GM19025 (cell line): ENCODE measurements around the gene ZFP28.
A peak's percentile ranks its signal among the peaks of the same experiment; 100 is the strongest.

Experiments used
- ATAC-seq: cut with Tn5 transposase; IDR thresholded peaks from one replicate; pipeline ENCODE4 v1.9.1; 2021; ENCODE audit warnings: mild to moderate bottlenecking, low read depth, moderate library complexity; ENCODE audit not compliant: unreplicated experiment

Gene ZFP28

DNA sequence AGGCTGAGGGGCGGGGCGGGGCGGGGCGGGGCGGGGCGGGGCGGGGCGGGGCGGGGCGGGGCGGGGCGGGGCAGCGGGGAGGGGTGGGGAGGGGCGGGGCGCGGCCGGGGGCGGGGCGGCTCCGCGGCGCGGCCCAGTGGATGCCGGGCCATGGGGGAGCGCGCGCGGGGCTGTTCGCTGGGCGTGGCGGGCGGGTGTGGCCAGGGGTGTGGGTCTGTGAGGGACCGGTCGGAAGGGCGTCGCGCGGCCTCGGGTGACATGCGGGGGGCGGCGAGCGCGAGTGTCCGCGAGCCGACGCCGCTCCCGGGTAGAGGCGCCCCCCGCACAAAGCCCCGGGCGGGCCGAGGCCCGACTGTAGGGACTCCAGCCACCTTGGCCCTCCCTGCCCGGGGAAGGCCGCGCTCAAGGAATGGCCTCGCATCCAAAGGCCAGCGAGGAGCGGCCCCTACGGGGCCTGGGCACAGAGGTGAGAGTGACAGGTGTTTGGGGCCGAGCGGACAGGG lies at the start of gene ZFP28:
ZFP28 (plus strand) TSS at position 188 of the 503 bp plus-strand sequence; CDS start at position 259, 71 bp downstream.
- no peak for ATAC-seq

DNA sequence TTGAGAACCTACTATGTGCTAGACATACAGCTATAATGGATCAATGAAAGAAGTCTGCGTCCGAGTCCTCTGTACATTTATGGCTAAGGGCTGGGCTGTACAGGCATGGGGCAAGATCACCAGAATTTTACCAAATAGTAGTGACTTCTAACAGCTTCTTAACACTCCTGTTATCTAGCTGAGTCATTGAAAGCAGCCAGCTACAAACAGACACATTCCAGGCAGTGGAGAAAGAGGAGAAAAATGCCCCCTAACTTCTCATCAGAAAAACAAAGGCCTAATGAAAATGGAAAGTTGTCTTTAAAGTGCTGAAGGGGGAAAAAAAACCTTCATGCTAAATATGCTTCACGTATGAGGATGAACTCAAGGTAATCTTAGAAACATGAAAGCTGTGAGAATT lies 47.3 kb upstream of the ZFP28 start:
- no peak for ATAC-seq

DNA sequence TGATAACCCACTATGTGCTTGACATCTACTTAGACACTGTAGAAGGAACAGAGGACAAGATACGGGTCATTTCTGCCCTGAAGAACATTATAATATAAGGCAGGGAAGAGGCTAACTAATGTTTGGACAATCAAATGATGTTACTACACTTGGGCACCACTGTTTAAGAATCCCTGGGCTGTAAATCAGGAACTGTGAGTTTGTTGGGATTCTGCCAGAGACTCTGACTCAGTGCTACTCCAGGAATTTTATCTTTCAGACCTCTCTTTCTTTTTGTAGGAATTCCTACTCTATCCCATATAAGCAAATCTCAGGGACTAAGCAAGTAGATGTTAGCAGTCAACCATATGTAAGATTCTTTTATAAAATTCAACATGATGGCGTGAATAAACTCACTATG lies 34.2 kb upstream of the ZFP28 start:
- ATAC-seq = no peak

DNA sequence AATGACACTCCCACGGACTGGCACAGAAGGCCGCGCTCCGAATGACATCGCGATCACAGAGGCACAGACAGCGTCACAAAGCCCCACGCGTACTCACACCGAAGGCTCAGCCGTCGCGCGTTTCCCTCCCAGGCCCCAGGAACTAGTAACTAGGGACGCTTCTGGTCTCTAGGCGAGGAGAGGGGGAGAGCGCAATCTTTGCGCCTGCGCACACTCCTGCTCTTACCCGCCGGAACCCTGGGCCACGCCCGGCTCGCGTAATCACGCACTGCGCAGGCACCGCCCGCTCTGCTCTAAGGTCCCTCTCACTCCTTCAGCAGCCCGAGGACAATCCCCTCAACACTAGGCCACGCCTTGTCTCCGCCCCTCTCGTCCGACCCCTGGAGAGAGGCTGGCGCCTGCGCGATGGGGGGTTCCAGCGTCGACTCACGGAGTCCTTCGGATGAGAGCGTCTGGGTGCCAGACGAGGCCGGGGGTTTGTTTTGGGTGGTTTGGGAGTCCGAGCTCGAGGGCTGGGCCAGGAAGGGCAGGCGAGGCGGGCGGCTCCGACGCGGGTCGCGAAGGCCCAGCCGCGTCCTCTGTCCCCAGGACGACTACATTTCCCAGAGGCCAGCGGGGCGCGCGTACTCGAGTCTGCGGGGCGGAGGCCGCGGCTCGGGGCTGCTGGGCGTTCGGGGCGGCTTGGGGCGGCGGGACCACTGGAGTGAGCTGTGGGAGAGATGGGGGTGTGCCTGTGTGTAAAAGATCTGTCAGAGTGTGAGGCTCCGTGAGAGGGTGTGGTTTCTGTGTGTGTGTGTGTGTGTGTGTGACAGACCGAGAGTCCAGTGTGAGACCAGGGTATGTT lies 31.1 kb upstream of the ZFP28 start, which contains the start of gene ZNF471:
ZNF471 (plus strand) TSS at position 410 of the 844 bp plus-strand sequence. CDS start 3,717 bp downstream, outside the sequence.
- ATAC-seq = no peak

DNA sequence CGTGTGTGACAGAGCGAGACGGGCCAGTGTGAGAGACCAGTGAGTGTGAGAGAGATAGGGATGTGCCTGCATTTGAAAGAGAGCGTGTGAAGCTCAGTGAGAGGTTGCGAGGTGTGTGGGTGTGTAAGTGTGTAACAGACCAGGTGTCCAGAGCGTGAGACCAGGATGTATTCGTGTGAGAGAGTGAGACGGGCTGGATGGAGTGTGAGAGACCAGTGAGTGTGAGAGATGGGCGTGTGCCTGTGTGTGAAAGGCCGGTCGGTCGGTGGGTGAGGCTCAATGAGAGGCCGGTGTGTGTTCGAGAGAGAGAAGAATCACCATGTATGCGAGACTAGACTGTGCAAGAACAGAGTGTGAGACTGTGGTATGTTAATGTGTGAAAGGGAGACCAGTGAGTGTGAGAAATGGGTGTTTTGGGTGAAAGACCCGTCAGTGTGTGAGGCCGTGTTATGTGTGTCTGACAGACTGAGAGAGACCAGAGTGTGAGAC lies 30.4 kb upstream of the ZFP28 start:
- ATAC-seq = no peak

DNA sequence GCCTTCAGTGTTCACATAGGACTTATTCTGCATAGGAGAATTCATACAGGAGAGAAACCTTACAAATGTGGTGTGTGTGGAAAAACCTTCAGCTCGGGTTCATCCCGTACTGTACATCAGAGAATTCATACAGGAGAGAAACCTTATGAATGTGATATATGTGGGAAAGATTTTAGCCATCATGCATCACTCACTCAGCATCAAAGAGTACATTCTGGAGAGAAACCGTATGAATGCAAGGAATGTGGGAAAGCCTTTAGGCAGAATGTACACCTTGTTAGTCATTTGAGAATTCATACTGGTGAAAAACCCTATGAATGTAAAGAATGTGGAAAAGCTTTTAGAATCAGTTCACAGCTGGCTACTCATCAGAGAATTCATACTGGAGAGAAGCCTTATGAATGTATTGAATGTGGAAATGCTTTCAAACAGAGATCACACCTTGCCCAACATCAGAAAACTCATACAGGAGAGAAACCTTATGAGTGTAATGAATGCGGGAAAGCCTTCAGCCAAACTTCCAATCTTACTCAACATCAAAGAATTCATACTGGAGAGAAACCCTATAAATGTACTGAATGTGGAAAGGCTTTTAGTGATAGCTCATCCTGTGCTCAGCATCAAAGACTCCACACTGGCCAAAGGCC lies 13.4 kb upstream of the ZFP28 start:
- no peak for ATAC-seq

DNA sequence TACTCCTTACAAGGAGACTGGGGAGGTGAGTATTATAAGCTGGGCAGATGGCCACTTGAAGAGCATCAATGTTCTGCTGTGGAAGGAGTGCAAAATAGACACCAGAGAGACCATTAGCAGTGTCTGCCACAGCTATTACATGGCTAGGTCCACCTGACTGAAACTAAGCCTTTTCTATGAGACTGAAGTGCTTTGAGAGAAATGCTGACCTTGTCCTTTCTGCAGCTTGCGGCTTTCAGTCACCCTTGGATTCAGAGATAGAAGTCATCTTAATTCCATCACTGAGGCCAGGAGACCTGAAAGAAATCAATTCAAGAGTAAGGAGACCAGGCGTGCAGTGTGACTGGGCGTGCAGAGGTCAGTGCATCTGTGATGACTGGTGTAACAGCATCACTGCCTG lies 1.3 kb upstream of the ZFP28 start:
- ATAC-seq = no peak

DNA sequence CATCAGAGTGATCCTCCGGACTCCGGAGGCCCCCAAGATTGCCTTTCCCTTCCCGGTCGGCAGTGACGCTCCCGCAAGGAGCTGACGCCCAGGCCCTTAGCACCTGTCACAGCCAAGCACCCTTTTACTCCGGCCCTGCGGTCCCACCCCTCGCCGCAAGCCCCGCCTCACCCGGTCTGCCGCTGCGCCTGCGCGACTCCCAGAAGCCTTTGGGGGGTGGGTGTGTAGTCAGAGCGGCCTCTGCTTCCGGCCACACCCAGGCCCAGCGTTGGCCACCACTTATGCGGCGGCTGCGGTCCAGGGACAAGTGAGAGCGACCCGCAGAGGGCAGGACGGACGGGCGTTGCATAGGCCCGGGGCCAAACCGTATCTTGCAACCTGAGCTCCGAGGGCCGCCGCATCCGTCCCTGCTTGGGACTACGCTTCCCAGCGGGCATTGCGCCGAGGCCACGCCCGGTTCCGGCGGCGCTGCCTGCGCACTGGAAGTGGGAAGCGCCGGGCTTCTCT lies 441 bp upstream of the ZFP28 start:
- no peak for ATAC-seq

DNA sequence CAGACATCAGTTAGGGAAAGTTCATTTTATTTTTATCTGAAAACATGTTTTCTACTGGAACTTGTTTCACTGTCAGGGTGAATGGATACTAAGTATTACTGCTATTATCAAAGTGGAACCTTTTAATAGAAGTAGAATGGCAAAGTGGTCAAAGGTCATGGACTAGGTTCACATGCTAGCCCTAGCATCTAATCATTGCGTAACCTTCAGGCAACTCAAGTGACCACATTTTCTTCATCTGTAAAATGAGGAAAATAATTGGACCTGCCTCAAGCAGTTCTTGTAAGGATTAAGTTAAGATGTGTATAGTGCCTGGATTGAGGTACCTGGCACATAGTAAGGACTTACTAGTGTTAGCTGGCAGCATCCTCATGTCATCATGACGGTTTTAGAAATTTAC lies 5.0 kb downstream of the ZFP28 start:
- no peak for ATAC-seq

DNA sequence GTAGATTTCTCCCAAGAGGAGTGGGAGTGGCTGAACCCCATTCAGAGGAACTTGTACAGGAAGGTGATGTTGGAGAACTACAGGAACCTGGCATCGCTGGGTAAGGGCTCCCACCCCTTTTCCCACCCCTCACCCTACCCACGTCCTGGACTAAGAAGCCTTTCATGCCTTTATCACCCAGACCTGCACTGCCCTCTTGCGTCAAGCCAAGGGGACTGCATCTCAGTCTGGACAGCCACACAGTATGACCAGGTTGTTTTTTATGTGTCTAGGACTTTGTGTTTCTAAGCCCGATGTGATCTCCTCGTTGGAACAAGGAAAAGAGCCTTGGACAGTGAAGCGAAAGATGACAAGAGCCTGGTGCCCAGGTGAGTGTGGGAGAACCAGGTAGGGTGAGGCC lies 8.8 kb downstream of the ZFP28 start:
- no peak for ATAC-seq

DNA sequence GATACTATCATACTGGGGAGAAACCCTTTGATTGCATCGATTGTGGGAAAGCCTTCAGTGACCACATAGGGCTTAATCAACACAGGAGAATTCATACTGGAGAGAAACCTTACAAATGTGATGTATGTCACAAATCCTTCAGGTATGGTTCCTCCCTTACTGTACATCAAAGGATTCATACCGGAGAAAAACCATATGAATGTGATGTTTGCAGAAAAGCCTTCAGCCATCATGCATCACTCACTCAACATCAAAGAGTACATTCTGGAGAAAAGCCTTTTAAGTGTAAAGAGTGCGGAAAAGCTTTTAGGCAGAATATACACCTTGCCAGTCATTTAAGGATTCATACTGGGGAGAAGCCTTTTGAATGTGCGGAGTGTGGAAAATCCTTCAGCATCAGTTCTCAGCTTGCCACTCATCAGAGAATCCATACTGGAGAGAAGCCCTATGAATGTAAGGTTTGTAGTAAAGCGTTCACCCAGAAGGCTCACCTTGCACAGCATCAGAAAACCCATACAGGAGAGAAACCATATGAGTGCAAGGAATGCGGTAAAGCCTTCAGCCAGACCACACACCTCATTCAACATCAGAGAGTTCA lies 15.6 kb downstream of the ZFP28 start:
- ATAC-seq = no peak

DNA sequence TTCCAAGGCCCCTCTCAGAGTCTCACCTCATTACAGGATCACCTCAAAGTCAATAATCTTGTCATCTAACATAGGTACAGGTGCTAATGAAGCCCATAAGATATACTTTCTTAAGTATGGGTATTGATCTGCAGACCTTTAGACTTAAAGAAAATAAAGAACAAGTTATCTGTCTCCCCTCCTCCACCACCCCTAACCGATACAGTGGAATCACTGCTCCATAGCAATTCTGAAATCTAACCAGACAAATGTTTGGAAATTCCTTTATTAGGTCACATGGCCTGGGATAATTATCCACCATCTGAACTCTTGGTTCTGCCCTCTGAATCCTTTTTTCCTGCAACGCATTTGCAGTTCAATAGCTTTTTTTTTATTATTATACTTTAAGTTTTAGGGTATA lies 24.0 kb downstream of the ZFP28 start:
- no peak for ATAC-seq

DNA sequence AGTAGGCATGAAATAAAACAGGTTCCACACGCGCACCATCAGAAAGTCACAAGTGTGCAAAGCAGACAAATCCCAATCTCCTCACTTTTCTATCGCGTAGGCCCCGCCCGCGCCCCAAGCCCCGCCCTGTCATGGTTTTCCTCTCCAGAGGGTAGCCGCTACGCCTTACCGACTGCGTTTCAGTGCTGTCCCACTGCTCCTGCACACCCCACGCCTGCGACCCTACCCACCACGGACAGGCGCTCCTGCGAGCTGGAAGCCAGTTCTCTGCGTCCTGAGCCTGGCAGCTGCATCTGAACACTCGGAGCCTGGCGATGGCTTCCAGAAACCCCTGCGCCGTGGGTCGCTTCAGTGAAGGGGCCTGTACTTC lies 28.1 kb downstream of the ZFP28 start:
- ATAC-seq = peak; percentile 42

DNA sequence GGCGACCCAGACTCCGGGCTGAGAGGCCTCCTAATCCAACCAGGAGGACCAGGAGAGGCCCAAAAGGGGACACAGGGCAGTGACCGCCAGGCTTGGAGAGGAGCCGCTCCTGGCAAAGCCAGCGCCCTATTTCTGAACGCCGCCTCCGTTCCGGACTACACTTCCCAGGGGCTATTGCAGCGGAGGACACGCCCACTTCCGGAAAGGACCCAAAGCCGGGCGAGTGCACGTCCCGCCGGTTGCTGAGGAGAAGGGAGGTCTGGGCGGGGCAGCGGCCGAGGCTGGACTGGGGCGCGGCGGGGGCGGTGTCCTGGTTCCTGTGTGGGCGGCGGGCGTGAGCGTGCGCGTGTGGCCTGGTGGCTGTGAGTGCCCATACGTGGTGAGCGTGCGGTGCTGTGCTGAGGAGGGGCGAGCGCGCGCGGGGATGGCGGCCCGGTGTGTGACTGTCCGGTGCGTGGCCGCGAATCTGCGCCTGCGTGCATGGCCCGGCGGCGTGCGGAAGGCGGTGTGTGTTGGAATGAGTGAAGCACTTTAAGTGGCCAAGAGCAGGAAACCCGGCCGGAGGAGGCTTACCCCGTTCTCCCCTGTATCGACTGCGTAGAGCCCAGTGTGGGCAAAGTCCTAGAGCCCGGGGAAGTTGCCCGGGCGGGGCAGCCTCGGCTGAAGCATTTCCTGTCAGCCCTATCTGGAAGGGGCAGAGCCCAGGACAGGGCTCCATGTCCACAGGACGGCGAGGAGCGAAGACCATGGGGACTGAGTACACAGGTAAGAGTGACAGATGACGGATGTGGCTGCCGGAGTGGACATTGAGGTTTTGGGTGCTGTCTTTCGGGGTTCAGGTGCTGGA lies 28.7 kb downstream of the ZFP28 start, which contains the start of gene ZNF470:
ZNF470 (plus strand) TSS at position 195 of the 847 bp plus-strand sequence. CDS start 2,844 bp downstream, outside the sequence.
- peak; percentile 95 for ATAC-seq

DNA sequence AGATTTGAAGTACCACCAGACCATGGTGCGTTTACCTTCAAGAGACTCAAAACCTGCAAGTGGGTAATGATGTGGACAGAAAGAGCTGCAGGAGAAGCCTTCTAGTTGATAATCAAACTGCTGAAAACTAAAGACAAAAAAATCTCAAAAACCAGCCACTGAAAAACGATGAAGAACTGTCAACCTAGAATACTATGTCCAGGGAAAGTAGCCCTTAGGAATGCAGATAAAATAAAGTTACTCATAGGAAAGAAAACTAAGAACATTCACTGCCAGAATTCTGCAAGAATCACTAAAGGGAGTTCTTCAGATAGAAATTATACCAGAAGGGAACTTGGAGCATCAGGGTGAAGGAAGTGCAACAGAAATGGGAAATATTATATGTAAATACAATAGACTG lies 33.8 kb downstream of the ZFP28 start:
- ATAC-seq = no peak

DNA sequence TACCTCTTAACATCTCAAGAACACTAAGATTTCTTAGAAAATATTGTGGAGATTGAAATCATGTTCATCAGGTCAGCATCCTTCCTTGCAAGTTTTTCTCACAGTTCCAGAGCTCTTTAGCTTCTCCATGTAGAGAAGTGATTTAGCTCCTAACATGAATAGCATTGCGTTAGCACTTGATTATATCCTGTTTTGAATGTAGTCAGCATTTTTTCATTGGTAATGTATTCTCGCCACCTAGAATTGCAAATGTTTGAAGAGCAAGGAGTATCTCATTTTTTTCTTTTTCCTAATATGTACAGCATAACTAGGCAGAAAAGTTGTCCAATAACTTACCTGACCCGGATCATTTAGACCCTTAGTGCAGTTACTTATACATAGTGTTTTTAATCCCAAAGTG lies 35.2 kb downstream of the ZFP28 start:
- ATAC-seq = no peak

DNA sequence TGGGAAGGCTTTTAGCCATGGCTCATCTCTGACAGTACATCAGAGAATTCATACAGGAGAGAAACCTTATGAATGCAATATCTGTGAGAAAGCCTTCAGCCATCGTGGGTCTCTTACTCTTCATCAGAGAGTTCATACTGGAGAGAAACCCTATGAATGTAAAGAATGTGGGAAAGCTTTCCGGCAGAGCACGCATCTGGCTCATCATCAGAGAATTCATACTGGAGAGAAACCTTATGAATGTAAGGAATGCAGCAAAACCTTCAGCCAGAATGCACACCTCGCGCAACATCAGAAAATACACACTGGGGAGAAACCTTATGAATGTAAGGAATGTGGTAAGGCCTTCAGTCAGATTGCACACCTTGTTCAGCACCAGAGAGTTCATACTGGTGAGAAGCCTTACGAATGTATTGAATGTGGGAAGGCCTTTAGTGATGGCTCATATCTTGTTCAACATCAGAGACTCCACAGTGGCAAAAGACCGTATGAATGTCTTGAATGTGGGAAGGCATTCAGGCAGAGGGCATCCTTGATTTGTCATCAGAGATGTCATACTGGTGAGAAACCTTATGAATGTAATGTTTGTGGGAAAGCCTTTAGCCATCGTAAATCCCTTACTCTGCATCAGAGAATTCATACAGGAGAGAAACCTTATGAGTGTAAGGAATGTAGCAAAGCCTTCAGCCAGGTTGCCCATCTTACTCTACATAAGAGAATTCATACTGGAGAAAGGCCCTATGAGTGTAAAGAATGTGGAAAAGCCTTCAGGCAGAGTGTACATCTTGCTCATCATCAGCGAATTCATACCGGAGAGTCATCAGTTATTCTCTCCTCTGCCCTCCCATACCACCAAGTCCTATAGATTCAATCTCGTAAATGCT lies 39.2 kb downstream of the ZFP28 start:
- no peak for ATAC-seq

DNA sequence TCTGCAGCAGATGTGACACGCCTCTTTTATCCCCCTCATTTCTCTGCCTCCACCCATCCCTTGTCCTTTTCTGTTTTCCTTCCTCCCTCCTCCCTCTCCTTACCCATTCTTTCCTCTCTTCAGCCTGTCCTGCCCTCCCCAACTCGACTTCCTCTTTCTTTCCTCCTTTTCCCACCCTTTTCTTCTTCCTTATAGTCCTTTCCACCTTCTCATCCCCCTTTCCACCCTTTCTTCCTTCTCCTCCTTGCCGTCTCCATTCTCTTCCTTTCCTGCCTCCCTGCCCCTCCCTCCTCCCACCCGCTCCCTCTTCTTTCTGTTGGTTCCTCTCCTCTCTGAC lies 55.7 kb downstream of the ZFP28 start:
- ATAC-seq = no peak
